PC-3 (cell line): ENCODE data around the gene OXT. TPM values are rescaled to one million over a fixed set of nuclear protein-coding genes. Genes with fewer than 3 reads are reported as not detected.

Experiments
- ATAC-seq: fragments of 200-7000 bp; cut with Tn5 transposase; 2 replicates; pipeline ENCODE4 v1.9.1; 2020; ENCODE audit warnings: mild to moderate bottlenecking, moderate library complexity
- BruUV-seq: library from RNA; stranded (reverse); fragments of 400-500 nt; replicated peaks from 2 replicates; lab custom pipeline; 2021; lab: Mats Ljungman, UMichigan
- CTCF ChIA-PET: fragments of 300-600 bp; sonication (Branson Sonifier 250); formaldehyde crosslinking; loops from one replicate; lab custom pipeline; 2022; ENCODE audit warnings: antibody characterized with exemption; lab: Charles Lee
- POLR2A ChIA-PET: fragments of 300-600 bp; sonication (Branson Sonifier 250); formaldehyde crosslinking; loops from one replicate; lab custom pipeline; 2022; ENCODE audit warnings: antibody characterized with exemption; ENCODE audit not compliant: unreplicated experiment; lab: Charles Lee
- DNase-seq: peaks from one replicate; pipeline ENCODE4 v3.0.0-alpha.2; 2015
- H2AFZ ChIP-seq: fragments of 300-600 bp; sonication (generic); 2 replicates; pipeline ENCODE4 v1.6.0; 2016; ENCODE audit warnings: antibody characterized with exemption, low read length
- H3F3A ChIP-seq: fragments of 300-600 bp; sonication (generic); one replicate; pipeline ENCODE4 v1.6.0; 2017; ENCODE audit warnings: antibody characterized with exemption, low read length, control low read depth, mild to moderate bottlenecking; ENCODE audit not compliant: unreplicated experiment
- H3K27ac ChIP-seq: fragments of 300-600 bp; sonication (generic); 2 replicates; pipeline ENCODE4 v1.5.1; 2016; ENCODE audit warnings: mild to moderate bottlenecking, low read length
- H3K27me3 ChIP-seq: fragments of 300-600 bp; sonication (generic); 2 replicates; pipeline ENCODE4 v1.6.1; 2016; ENCODE audit warnings: low read length, mixed read lengths
- H3K36me3 ChIP-seq: fragments of 300-600 bp; sonication (generic); 2 replicates; pipeline ENCODE4 v1.6.1; 2016; ENCODE audit warnings: low read depth, mixed run types, low read length, mixed read lengths
- H3K4me1 ChIP-seq: fragments of 300-600 bp; sonication (generic); 2 replicates; pipeline ENCODE4 v1.5.1; 2016; ENCODE audit warnings: low read length; ENCODE audit not compliant: insufficient read depth
- H3K4me2 ChIP-seq: fragments of 300-600 bp; sonication (generic); 2 replicates; pipeline ENCODE4 v1.6.0; 2016; ENCODE audit warnings: low read length
- H3K4me3 ChIP-seq: fragments of 300-600 bp; sonication (generic); 2 replicates; pipeline ENCODE4 v1.5.1; 2016; ENCODE audit warnings: mild to moderate bottlenecking, low read length, mixed read lengths
- H3K79me2 ChIP-seq: fragments of 300-600 bp; sonication (generic); 2 replicates; pipeline ENCODE4 v1.6.1; 2017; ENCODE audit warnings: low read length, mixed read lengths
- H3K9ac ChIP-seq: fragments of 300-600 bp; sonication (generic); 2 replicates; pipeline ENCODE4 v1.6.0; 2016; ENCODE audit warnings: mild to moderate bottlenecking, low read length
- H3K9me2 ChIP-seq: fragments of 300-600 bp; sonication (generic); replicated peaks from 2 replicates; pipeline ENCODE4 v1.6.1; 2016; ENCODE audit warnings: mixed run types, low read length, mixed read lengths
- H3K9me3 ChIP-seq: fragments of 300-600 bp; sonication (generic); 2 replicates; pipeline ENCODE4 v1.6.1; 2016; ENCODE audit warnings: low read length, mixed read lengths
- H4K20me1 ChIP-seq: fragments of 300-600 bp; sonication (generic); 2 replicates; pipeline ENCODE4 v1.6.1; 2016; ENCODE audit warnings: low read length, mixed read lengths
- CTCF ChIP-seq: fragments of 300-600 bp; sonication (generic); conservative IDR thresholded peaks from 2 replicates; pipeline ENCODE4 v1.5.1; 2017; ENCODE audit warnings: antibody characterized with exemption, low read depth, mild to moderate bottlenecking, low read length
- EZH2 ChIP-seq: fragments of 300-600 bp; sonication (generic); IDR thresholded peaks from one replicate; pipeline ENCODE4 v1.6.1; 2017; ENCODE audit warnings: antibody characterized with exemption, mild to moderate bottlenecking, low read length; ENCODE audit not compliant: unreplicated experiment
- EZH2phosphoT487 ChIP-seq: fragments of 300-600 bp; sonication (generic); IDR thresholded peaks from 2 replicates; pipeline ENCODE4 v1.6.1; 2018; ENCODE audit warnings: mild to moderate bottlenecking, antibody characterized with exemption, low read length, borderline replicate concordance
- intact Hi-C: fragments of 100-400 bp; cut with micrococcal nuclease; formaldehyde crosslinking; loops from 2 replicates; pipeline ENCODE4 v1.9.0; 2023
- total RNA-seq: library from RNA; depleted of rRNA; stranded (reverse); fragments of >200 nt; gene quantifications from 2 replicates; pipeline ENCODE4 v1.2.3, GENCODE V29; 2014

The OXT gene
- total RNA-seq, 1 experiment from 2014 or later, result not detected

DNA sequence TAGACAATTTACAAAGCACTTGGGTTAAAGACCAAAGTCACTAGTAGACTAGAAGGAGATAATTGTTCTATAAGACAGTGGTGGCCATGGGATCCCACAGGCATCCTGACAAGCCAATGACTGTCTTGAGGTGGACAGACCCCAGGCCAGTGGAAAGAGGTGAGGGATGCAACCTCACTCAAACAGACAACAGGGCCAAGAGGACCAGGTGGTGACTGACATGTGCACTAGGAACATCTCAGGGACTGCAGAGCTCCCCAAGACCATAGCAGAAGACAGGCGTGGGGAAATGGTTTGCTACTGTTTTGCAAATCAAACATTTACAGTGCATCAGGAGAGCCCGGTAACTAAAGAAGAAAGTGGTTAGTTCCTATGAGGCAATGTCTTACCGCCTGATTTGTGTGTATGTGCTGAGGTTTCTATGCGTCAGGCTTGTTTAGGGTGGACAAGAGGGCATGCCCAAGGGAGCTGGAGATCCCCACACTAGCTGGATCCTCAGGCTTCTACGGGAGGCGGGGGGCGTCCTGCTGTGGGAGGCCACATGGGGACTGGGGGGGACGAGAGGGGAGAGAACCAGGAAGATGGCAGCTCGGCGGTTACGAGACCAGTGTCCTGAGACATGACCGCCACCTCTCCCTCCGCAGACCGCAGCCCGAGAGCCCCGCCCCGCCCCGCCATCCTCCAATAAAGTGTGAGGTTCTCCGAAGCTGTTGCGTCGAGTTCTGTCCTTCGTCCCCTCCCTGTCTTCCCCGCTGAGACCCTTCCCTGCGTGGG is 26.2 kb upstream of the OXT start:
- Histone ChIP-seq H2AFZ (peak overlapping the region; percentile 84), H3K27me3 (no peaks in the 10 kb centered on the region), H3K79me2 (peaks cover 22% of the 10 kb centered on the region), H3K4me1 (peaks cover 21% of the 10 kb centered on the region), H3K4me3 (peak overlapping the region; percentile 93), H3K27ac (peak overlapping the region; percentile 11), H3F3A (no peaks in the 10 kb centered on the region), H3K9ac (peak overlapping the region; percentile 90), H3K36me3 (peaks cover 26% of the 10 kb centered on the region), H3K9me3 (no peaks in the 10 kb centered on the region), H3K4me2 (peak overlapping the region; percentile 87), H3K9me2 (no peaks in the 10 kb centered on the region), H4K20me1 (peaks cover 9% of the 10 kb centered on the region)
- peak; percentile 73 for ATAC-seq
- intact Hi-C loops, result no loop called here
- BruUV-seq, result TSS peak; percentile 67
- ChIA-PET CTCF (interaction anchor here (0.6 kb wide), 3 partner anchors 8 to 375 kb away, joined by 3 to 14 read pairs (median 3); no protein-coding TSS in a partner anchor), POLR2A (no interaction called here)
- peak; percentile 45 for DNase-seq
- TF ChIP-seq EZH2phosphoT487 (no peak), EZH2 (no peak)

GRCh38 chr20:3045816-3046676 is 25.4 kb upstream of the OXT start, which contains the start of gene MRPS26:
Gene MRPS26, plus strand, starts transcription at chr20:3046052. Its CDS starts 17 bp downstream, at chr20:3046069.
- H3K36me3 ChIP-seq, result peaks cover 26% of the 10 kb centered on the region
- H3K9me3 ChIP-seq, result no peaks in the 10 kb centered on the region
- H3K27ac ChIP-seq, result peak within 1 kb of the TSS; percentile 11
- H3K79me2 ChIP-seq, result peaks cover 22% of the 10 kb centered on the region
- no peaks in the 10 kb centered on the region for H3F3A ChIP-seq
- intact Hi-C loops, result loop anchor here (1.0 kb wide), 1 partner anchor 8 kb away; no protein-coding TSS in a partner anchor
- peaks cover 9% of the 10 kb centered on the region for H4K20me1 ChIP-seq
- peaks cover 21% of the 10 kb centered on the region for H3K4me1 ChIP-seq
- DNase-seq (peak; percentile 91), ATAC-seq (peak; percentile 92)
- peak within 1 kb of the TSS; percentile 84 for H2AFZ ChIP-seq
- ChIA-PET POLR2A (no interaction called here), CTCF (interaction anchor here (0.6 kb wide), 2 partner anchors 270 to 374 kb away, joined by 3 read pairs; no protein-coding TSS in a partner anchor)
- H3K4me3 ChIP-seq, result peak within 1 kb of the TSS; percentile 93
- no peaks in the 10 kb centered on the region for H3K27me3 ChIP-seq
- no peaks in the 10 kb centered on the region for H3K9me2 ChIP-seq
- peak within 1 kb of the TSS; percentile 87 for H3K4me2 ChIP-seq
- TF ChIP-seq CTCF (no peak), EZH2phosphoT487 (no peak), EZH2 (no peak)
- BruUV-seq, result no TSS peak
- peak within 1 kb of the TSS; percentile 90 for H3K9ac ChIP-seq
